ENCODE results near the gene CDH7.

DNA sequence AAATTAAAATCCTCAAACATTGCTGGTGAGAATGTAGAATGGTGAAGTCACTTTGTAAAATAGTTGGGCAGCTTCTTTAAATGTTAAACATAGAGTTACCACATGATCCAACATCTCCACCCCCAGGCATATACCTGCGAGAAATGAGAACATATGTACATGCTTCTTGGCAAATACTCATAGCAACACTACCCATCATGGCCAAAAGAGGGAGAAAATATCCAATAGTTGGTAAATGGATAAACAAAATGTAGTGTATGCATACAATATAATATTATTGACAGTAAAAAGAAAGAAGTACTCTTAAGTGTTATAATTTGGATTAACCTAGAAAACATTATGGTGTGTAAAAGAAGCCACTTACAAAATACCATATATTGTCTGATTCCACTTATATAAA is 185.9 kb downstream of the CDH7 start:
- TF ChIP-seq EZH2phosphoT487 (IDR thresholded peaks at IDR 0.05; ENCODE audit: borderline replicate concordance, low read length): no peak
- TF ChIP-seq, protein P1, sequence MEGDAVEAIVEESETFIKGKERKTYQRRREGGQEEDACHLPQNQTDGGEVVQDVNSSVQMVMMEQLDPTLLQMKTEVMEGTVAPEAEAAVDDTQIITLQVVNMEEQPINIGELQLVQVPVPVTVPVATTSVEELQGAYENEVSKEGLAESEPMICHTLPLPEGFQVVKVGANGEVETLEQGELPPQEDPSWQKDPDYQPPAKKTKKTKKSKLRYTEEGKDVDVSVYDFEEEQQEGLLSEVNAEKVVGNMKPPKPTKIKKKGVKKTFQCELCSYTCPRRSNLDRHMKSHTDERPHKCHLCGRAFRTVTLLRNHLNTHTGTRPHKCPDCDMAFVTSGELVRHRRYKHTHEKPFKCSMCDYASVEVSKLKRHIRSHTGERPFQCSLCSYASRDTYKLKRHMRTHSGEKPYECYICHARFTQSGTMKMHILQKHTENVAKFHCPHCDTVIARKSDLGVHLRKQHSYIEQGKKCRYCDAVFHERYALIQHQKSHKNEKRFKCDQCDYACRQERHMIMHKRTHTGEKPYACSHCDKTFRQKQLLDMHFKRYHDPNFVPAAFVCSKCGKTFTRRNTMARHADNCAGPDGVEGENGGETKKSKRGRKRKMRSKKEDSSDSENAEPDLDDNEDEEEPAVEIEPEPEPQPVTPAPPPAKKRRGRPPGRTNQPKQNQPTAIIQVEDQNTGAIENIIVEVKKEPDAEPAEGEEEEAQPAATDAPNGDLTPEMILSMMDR (IDR thresholded peaks at IDR 0.05; ENCODE audit: low read depth, low read length, poor library complexity, severe bottlenecking): no peak

Measured in DOHH2 (cell line).